Germinal center (tissue), 1 donor: ENCODE results near the gene RNF26.
A peak's percentile ranks its signal among the peaks of the same experiment; 100 is the strongest.
"Not testable (repeated sequence)": the region's sequence is repeated elsewhere in the genome, so short reads cannot be mapped to it uniquely, and the experiment has no call there.

Source experiments
- DNase-seq: peaks from one replicate; pipeline ENCODE4 v3.0.0; 2012; ENCODE audit warnings: mixed read lengths, low spot score

The RNF26 gene

DNA sequence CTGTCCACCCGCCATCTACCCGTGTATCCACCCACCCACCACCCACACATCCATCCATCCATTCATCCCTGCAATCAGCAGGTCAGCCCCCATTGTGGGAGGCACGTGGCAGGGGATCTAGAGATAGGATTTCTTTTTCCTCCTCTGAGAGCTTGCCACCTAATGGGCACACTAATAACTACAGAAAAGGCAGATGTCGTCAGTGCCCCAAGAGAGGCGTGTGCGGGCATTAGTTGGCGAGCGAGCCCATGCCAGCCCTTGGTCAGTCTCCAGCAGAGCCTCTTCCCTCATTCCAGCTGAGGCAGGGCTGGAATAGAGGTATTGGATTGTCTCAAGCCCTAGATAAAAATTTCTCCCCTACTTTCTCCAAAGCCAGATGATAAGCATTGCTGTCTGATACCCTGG, 37.5 kb downstream of the RNF26 start:
- no peak for DNase-seq

DNA sequence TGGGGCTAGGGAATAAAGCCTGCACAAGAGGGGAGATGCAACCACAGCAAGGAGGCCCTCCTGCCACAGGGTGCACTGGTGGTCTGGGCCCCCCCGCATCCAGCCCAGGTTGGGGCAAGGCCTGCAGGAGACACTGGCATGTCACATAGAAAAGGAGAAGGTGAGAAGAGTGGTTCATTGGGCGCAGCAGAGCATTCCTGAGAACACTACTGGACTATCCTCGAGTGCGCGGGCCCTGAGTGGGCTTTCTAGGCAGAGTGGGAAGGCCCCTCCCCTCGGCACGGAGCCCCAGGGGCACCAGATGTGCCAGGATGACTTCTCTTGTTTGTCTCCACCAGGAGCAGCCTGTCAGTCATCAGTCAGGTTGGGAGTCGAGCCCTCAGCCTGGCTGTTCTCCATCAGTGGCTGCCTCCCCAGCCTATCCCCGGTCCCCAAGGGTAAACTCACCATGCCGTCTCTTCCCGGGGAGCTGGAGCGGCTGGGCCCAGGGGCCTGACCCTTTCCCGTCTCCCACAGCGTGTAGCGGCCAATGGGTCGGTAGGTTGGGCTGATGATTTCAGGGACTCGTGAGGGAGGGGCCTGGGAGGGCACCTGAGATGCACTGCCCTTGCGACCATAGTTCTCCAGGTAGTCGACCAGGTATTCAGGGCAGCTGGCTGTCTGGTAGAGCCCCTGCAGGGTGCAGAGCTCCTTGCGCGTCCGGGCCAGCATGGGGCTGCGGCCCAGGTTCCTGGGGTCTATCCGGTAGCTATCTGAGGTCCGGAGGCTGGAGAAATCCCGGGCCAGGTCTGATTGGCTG, 38.1 kb downstream of the RNF26 start:
- DNase-seq, result no peak

DNA sequence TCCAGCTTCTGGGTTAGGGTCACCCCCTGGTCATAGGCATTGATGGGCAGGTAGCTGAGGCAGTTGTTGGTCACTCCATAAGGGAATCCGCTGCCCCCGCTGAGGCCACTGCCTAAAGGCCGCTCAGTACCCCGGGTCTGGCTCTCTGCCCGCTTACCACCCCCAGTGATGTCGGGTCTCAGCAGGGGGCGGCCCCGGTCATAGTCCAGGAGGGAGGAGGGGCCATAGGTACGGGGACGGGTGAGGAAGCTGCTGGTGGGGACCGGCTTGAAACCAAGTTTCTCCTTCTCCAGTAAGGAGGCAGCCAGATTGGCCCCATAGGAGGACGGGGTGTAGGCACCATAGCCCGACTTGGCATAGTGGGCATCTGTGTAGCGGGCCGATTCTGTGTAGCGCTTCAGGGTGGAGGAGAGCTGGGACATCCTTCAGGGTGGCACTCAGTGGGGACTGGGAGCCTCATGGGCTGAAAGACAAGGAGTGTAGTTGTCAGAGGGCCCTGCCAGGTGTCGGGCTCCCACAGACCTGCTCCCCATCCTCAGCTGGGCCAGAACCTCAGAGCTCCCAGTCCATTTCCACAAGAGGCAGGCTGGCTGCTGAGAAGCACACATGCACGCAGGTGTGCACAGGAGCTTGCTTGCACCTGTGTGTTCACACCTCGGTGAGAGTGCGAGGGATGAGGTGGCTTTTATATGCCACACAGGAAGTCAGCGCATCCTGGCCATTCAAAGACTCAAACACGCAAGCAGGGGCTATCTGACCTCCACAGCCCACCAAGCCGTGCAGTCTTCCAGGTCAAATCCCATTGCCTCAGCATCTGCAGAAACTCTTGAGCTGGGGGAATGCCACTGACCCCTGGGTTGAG, 39.0 kb downstream of the RNF26 start:
- DNase-seq, result no peak

DNA sequence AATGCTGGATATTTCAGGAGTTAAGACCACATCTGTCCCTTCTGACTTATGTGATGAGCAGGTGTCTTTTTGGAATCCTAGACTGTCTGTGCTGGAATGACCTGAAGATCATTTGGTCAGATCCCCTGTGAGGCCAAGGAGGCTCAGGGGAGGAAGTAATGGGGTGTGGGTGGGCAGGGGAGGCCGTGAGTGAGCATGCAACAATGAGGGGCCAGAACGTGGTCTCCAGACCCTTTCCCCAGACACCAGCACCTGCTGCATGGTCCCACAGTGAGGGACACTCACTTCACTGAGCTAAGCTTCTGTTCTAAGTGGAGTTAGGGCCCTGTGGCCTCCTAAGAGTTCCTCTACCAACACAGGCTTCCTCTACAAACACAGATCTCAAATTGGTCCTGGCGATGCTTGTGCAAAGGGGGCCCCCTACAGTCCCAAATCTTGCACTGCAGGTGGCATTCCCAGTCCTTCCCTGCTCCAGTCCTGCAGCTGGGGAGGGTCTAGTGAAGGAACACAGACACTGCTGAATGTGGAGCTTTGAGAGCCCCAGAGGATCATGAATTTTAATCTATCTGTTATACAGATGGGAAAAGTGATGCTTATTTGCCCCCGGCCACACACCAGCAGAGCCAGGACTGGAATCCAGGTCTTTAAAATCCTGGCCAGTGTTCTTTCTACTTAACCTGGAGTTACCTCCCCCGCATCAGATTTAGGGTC, 39.7 kb downstream of the RNF26 start:
- DNase-seq, result peak; percentile 47

DNA sequence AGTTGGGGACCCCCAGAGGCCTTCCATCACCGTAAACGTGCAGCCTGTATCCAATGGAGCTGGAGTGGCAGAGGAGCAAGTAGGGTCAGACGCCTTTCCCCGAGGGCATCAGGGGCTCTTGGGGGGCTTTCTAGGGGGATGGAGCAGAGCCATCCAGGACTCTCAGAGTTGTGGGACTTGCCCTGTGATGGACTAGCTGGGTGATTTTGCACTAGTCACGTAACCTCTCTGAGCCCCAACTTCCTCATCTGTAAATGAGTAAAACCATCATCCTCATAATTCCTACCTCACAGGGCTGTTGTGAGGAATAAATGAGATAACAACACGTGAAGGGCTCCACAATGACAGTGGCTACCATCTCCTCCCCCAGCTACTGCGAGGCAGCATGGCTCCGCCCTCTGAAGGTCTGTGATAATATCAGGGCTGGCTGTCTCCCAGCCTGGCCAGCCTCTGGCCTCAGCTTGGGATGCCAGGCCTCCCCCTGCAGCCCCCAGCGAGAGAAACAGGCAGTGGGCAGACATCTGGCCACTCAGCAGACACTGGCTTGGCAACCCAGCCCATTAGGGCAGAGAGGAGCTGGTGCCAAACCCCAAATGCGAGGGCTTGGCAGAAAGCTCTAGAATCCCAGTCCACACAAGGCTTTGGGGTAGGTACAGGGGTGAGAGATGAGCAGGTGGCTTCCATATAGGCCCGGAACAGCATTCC, 40.5 kb downstream of the RNF26 start:
- no peak for DNase-seq

DNA sequence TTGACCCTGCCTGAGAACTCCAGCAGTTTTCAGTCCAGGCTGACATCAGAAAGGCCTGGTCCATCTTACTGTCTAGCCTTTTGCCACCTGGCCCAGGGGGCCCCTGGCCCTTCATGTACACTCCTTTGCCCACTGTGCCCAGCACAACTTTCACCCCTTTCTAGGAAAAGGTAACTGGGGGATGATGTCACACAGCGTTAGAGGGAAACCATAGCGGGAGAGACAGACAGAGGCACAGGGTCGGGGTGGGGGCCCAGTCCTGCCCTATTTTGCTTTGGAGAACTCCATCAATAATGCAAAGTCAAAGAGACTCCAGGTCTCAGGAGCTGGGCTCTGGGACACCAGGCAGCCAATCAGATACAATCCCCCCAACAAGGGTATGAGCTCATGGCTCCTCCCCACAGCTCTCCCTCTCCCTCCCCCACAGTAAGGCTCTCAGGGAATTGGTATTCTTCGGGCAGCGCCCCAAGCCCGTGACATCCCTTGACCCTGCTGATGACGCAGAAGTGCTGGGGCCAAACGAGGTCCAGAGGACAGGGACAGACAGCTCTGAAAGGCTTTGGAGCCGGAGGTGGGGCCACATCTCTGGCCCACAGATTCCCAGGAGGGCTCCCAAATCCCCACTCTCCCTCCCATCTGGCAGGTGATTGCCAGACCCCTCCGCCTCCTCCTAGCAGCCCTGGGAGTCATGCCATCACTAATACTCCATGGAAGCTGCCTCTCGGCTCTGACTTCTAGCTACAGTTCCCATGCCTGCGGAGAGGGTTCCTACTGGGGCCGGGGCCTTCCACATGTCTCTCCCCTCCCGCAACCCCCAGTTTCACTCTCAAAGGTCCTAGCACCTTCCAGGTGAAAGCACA, 41.2 kb downstream of the RNF26 start:
- no peak for DNase-seq

DNA sequence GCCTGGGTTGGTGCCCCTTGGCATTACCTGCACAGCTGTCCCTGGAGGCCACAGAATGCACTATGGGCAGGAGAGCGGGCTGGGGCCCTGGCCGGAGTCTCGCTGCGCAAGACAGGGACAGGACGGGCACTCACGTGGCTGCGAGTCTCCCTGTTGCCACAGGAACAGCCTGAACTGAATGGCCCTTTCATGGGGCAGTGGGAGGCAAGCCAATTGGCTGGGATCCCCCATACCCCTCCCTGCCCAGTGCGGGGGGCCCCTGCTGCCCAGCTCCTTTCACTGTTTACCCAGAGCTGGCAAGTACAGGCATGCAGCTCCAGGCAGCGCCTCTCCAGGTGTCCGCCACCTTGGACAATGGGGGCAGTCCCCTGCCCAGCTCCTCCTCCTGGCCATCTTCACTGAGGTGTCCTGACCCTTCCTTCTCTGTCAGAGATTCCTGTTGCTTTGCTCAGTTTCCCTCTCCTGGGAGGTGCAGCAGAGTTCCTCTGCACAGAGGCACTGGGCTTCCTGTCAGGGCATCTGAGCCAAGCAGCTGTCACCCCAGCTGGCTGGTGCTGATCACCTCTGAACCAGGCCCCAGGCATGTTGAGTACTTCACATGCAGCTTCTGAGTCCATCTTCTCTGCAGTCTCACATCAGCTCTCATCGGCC, 42.0 kb downstream of the RNF26 start:
- DNase-seq, result no peak

DNA sequence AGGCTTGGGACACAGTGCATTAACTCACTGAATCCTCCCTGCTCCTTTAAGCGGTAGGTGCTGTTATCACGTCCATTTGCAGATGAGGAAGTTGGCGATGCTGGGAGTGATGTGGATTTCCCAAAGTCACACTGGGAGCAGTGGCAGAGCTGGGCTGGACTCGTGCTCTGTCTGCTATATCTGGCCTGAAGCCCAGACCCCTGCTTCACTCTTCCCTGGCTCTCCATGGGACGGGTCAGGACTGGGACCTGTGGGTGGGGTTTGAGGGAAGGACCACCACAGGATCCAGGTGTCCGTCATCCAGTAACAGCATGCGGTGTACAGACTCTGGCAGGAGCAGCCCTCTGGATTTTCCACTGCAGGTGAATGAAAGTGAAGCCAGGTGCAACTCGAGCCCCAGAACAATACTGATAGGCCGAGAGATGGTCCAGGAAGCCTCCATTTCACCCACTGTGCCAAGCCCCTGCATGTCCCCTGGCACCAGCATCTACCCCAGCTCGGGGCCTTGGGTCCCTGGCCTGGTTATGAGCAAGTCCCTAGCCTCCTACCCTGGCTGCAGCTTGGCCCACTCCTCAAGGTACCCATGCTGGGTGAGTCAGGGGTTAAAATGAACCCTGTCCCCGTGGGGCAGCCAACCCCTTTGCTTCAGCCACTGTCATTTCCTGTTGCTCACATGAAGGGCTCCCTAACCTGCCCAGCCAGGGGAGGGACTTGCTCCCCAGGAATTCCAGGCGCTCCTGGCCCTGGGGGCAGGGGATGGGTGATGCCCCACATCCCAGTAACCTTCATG, 43.0 kb downstream of the RNF26 start:
- DNase-seq, result no peak

DNA sequence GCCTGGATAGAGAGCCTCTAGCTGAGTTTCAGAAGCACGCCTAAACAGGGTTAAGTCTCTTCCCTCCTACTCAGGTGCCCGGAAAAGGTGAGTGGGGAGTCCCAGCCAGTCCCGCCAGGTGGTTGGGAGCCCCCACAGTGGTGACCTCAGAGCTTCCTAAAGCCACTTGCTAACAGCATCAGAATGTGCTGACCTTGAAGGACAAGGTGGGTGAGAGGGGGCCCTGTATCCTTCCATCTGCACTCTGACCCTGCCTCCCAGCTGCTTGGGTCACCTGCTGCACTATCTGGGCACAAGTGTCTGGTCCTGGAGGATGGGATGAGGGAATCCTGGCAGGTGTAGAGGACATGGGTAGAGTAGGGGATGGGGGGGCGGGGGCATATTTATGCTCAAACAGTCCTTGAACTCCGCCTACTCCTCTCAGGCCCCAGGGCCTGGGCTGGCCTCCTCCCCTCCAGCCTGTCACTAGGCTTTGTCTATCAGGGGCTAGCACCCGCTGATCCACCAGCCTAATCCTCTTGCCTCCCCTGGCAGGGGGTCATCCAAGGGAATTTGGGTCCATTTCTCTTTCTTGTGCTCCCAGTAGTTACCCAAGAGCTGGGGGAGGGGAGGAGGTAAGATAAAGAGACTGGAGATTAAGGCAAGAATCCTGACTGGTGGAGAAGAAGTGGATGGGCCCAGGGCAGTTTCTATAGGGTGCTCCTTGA, 43.8 kb downstream of the RNF26 start:
- DNase-seq, result no peak

DNA sequence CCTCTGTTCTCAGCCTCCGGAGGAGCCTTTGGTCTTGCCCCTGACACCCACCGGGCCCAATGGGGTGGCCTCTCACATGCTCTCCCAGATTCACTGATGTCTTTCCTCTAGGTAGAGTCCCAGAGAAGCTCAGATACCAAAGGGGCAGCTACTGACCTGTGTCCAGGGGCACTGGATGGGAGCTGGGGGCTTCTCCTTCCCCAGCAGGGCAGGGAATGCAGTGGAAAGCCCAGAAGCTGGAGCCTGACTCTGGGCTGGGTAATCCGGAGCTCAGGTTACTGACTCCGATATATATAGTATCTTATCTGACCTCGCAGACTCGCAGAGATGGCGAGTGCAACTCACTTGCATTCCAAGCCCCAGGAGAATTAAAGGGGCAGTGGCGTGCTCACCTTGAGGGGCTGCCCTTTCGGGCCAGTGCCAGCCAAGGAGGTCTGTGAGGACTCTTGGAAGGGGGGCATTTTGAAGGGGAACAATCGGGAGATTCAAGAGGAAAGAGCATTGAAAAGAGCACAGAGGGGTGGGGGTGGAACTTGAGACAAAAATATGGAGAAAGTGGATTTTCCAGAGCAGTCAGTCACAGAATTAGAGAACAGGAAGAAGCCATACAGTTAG, 44.6 kb downstream of the RNF26 start:
- no peak for DNase-seq

DNA sequence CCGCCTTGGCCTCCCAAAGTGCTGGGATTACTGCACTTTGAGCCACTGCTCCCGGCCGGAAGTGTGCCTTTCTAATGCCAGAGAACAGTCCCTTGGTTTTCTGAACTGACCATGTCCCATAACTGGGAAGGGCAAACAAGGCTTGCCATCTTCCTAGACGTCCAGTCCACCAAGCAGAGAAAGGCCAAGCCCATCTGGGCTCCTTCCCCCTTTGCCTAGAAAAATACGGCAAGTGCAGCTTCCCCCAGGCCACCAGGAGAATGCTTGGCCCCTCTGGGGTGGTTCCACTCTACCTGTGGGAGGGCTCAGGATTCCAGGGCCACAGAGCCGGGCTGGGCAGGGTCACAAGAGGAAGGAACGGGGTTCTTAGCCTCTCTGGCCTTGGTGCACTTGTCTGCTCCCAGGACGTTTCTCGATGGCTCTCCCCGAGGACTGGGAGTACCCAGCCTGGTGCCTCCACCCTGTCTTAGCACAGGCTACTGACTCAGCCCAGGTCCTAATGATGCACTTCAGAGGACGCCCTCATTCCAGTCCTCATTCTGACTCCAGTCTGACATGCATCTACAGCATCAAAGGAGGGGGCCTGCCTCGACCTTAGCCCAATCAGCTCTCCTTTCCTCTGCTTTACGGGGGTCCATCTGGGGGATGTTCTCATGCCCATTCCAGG, 46.0 kb downstream of the RNF26 start:
- no peak for DNase-seq

DNA sequence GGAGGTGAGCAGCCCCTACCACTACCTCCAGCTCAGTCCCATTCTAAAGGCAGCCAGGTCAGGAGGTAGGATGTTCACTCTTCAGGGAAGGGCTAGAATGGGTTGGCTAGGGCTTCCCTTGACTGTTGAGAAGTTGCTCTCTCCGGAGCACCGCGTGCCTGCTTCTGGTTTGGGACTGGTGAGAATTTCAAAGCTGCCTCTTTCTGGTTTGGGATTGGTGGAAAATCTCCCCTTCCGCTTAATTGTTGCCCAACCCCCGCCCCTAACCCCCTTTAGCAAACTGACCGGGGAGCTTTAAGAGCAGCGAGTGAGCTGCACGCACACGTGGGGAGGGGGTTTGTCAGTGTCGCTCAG, 46.5 kb downstream of the RNF26 start:
- DNase-seq, result no peak

DNA sequence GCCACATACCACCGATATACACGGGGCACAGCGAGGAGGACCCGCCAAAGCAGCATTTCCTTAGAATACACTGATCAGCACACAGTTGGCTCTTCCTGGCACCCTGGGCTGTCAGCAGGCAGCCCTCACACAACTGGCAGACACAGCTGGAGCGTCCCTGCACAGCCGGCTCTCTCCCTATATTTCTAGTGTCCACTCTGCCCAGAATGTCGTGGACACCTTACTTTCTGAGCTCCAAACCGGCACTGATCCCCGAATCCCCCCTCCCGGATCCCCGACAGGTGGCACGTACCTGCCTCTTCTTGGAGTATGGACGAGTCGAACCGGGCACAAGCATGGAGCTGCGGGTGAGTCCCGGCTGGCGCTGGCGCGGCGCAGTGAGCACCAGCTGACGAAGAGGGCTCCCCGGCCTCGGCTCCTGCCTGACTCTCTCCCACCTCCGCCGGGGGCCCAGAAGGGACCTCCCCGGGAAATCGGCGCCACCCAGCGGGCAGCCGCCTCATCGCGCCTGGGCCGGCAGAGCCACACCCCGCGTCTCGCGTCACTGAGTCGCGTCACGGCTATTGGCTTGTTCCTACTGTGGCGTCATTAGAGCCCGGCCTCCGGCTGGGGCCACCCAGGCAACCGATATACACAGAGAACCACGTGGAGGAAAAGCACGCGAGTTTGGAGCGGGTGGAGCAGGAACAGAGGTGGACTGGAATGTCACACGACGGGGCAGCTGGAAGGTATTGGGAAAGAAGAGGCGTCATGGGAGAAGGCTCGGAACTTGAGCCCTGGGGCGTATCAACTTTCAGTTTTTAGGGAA, 47.1 kb downstream of the RNF26 start, which contains the start of gene USP2:
Gene USP2 (minus strand): TSS at position 510 of the 808 bp plus-strand sequence. CDS start 8,210 bp downstream, outside the sequence.
- DNase-seq, result peak; percentile 93

DNA sequence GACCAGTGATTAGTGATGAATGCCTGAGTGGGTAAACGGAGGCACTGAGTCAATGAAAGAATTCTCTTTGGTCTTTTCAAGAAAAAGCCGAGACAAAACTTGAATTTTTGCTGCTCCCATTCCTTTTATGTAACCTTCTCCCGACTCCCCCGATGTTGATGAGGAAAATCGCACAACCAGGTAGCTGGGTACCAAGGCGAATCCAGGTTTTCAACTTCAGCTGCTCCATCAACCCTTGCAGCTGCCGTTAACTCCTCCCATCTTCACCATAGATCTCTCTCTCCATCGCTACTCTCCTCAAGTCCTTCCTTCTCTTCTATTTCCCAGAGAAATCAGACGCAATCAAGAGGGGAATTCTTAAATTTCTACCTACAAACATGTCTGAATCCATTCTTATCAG, 47.8 kb downstream of the RNF26 start:
- DNase-seq, result no peak

DNA sequence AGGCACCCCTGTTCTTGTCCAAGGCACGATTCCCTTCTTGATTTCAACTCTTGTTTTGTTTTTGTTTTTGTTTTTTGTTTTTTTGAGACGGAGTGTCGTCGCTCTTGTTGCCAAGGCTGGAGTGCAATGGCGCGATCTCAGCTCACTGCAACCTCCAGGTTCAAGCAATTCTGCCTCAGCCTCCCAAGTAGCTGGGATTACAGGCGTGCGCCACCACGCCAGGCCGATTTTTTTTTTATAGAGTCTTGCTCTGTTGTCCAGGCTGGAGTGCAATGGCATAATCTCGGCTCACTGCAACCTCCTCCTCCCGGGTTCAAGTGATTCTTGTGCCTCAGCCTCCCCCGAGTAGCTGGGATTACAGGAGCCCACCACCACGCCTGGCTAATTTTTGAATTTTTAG, 48.2 kb downstream of the RNF26 start:
- DNase-seq, result not testable (repeated sequence)

DNA sequence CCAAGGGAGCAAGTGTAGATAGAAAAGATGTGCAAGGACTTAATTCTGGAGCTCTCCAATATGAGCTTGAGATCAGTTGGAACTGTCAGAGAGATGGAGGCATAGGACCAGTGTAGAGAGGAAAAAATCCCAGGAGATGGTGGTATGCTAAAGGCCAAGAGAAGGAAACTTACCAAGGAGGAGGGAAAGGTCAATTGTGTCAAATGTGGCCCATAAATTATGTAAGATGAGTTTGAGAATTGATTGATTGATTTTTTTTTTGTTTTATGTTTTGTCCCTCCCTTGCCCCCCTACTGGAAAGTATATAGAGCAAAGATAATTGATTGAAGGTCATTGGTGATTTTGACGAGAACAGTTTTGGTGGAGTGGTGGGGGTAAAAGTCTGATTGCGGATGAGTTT, 50.0 kb downstream of the RNF26 start:
- DNase-seq, result no peak
